Measurements from ENCODE around the gene SEPTIN8. TPM values are rescaled to one million over a fixed set of nuclear protein-coding genes. Genes with fewer than 3 reads are reported as not detected.
A peak's percentile ranks its signal among the peaks of the same experiment; 100 is the strongest.

The SEPTIN8 gene
- polyA plus RNA-seq, 1 donor (not counting 4 experiments of a cell fraction or from before 2014, with no cell fraction given), result 46.4 TPM

DNA sequence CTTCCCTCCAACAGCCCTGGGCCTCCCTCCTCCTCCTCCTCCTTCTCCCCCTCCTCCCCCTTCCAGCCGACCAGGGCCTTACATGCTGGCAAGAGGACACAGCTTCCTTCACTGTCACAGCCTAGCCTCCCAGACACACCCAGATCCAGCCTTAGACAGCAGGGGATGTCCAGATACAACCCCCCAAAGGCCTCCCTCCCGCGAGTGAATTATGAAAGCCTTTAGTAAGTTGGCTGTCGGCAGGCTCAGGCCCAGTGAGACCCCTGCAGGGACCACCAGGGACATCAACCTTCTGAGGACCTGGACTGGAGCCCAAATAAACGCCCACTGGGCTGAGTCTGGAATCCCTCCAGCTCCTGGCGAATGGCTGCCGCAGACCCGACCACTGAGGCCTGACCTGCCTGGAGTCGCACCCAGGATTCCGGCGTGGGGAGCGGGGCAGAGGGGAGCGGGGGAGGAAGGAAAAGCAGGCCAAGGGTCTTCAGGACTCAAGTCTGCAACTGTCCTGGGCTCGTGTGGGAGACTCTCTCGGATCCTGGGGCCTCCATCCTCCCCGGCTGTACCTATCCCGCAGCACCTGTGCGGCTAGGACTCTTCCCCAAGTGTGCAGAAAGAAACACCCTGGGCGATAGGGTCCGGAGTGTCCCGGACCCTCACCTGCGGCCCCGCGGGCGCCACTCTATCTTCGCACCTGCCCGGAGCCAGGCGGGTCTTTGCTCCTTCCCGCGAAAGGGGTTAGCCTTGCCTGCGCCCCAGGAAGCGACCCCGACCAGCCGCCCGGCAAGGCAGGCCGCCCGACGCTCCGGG lies 705 bp downstream of the SEPTIN8 start:
- Histone ChIP-seq H3K27ac (ENCODE audit: control insufficient read depth, insufficient read depth, low read length) (no peak overlapping the region), H3K9me3 (ENCODE audit: control insufficient read depth, low read depth, low read length) (no peaks in the 10 kb centered on the region), H2AFZ (ENCODE audit: control insufficient read depth, low read length) (peak overlapping the region; percentile 27), H3K79me2 (ENCODE audit: control insufficient read depth, insufficient read depth, low read length) (peaks cover 42% of the 10 kb centered on the region), H4K20me1 (ENCODE audit: control insufficient read depth, extremely low read depth, insufficient read depth, low read length) (no peaks in the 10 kb centered on the region), H3K27me3 (ENCODE audit: control insufficient read depth, extremely low read depth, insufficient read depth, low read length) (no peaks in the 10 kb centered on the region), H3K9me1 (ENCODE audit: control insufficient read depth, extremely low read depth, insufficient read depth, low read length) (peaks cover 2% of the 10 kb centered on the region), H3K9ac (ENCODE audit: control insufficient read depth, extremely low read depth, insufficient read depth, low read length) (peak overlapping the region; percentile 43), H3K36me3 (ENCODE audit: control insufficient read depth in 2 of 2, extremely low read depth in 1 of 2, insufficient read depth in 2 of 2, low read length in 2 of 2) (peaks cover 0 to 7% of the 10 kb centered on the region in 2 experiments), H3K4me2 (ENCODE audit: control insufficient read depth, extremely low read depth, insufficient read depth, low read depth, low read length) (peak overlapping the region; percentile 78), H3K4me1 (ENCODE audit: control insufficient read depth, extremely low read depth, insufficient read depth, low read length) (peaks cover 23% of the 10 kb centered on the region), H3K4me3 (ENCODE audit: control insufficient read depth in 2 of 3, extremely low read depth in 1 of 3, insufficient read depth in 2 of 3, low read depth in 1 of 3, low read length in 3 of 3) (peak overlapping the region; percentile 69 to 80 (median 69))
- dilution Hi-C loops (cut with MboI; ENCODE audit: extremely low pct_ligation_motif_present, low sequenced_read_pairs), result no loop called here
- FAIRE-seq, result no peak
- no peak for TF ChIP-seq EZH2 (IDR thresholded peaks at IDR 0.05; ENCODE audit: low read length)
- TF ChIP-seq, protein P1, sequence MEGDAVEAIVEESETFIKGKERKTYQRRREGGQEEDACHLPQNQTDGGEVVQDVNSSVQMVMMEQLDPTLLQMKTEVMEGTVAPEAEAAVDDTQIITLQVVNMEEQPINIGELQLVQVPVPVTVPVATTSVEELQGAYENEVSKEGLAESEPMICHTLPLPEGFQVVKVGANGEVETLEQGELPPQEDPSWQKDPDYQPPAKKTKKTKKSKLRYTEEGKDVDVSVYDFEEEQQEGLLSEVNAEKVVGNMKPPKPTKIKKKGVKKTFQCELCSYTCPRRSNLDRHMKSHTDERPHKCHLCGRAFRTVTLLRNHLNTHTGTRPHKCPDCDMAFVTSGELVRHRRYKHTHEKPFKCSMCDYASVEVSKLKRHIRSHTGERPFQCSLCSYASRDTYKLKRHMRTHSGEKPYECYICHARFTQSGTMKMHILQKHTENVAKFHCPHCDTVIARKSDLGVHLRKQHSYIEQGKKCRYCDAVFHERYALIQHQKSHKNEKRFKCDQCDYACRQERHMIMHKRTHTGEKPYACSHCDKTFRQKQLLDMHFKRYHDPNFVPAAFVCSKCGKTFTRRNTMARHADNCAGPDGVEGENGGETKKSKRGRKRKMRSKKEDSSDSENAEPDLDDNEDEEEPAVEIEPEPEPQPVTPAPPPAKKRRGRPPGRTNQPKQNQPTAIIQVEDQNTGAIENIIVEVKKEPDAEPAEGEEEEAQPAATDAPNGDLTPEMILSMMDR (optimal IDR thresholded peaks at IDR 0.05 in 1 of 3, IDR thresholded peaks at IDR 0.05 in 1 of 3, conservative IDR thresholded peaks at IDR 0.05 in 1 of 3; ENCODE audit: extremely low read depth in 1 of 3, insufficient read depth in 2 of 3, low read length in 3 of 3), result no peak
- DNase-seq (ENCODE audit: low read depth, low spot score), result no peak

GRCh38 chr5:132775476-132775961 lies 1.5 kb downstream of the SEPTIN8 start:
- Histone ChIP-seq H3K27ac (ENCODE audit: control insufficient read depth, insufficient read depth, low read length) (no peak overlapping the region), H2AFZ (ENCODE audit: control insufficient read depth, low read length) (no peak overlapping the region), H3K79me2 (ENCODE audit: control insufficient read depth, insufficient read depth, low read length) (peaks cover 46% of the 10 kb centered on the region), H3K9me1 (ENCODE audit: control insufficient read depth, extremely low read depth, insufficient read depth, low read length) (peaks cover 2% of the 10 kb centered on the region), H3K4me3 (ENCODE audit: control insufficient read depth in 2 of 3, extremely low read depth in 1 of 3, insufficient read depth in 2 of 3, low read depth in 1 of 3, low read length in 3 of 3) (peak overlapping the region; percentile 69 to 80 (median 69)), H3K4me2 (ENCODE audit: control insufficient read depth, extremely low read depth, insufficient read depth, low read depth, low read length) (peak overlapping the region; percentile 78), H3K36me3 (ENCODE audit: control insufficient read depth in 2 of 2, extremely low read depth in 1 of 2, insufficient read depth in 2 of 2, low read length in 2 of 2) (peaks cover 0 to 7% of the 10 kb centered on the region in 2 experiments), H4K20me1 (ENCODE audit: control insufficient read depth, extremely low read depth, insufficient read depth, low read length) (no peaks in the 10 kb centered on the region), H3K9me3 (ENCODE audit: control insufficient read depth, low read depth, low read length) (no peaks in the 10 kb centered on the region), H3K27me3 (ENCODE audit: control insufficient read depth, extremely low read depth, insufficient read depth, low read length) (no peaks in the 10 kb centered on the region), H3K9ac (ENCODE audit: control insufficient read depth, extremely low read depth, insufficient read depth, low read length) (no peak overlapping the region), H3K4me1 (ENCODE audit: control insufficient read depth, extremely low read depth, insufficient read depth, low read length) (peaks cover 23% of the 10 kb centered on the region)
- no peak for FAIRE-seq
- TF ChIP-seq, protein P1 (optimal IDR thresholded peaks at IDR 0.05 in 1 of 3, IDR thresholded peaks at IDR 0.05 in 1 of 3, conservative IDR thresholded peaks at IDR 0.05 in 1 of 3; ENCODE audit: extremely low read depth in 1 of 3, insufficient read depth in 2 of 3, low read length in 3 of 3), result no peak
- TF ChIP-seq EZH2 (IDR thresholded peaks at IDR 0.05; ENCODE audit: low read length), result no peak
- no peak for DNase-seq (ENCODE audit: low read depth, low spot score)
- dilution Hi-C loops (cut with MboI; ENCODE audit: extremely low pct_ligation_motif_present, low sequenced_read_pairs), result no loop called here
